ENCODE measurements around the gene GRB2. TPM values are rescaled to one million over a fixed set of nuclear protein-coding genes. Genes with fewer than 3 reads are reported as not detected.
A peak's percentile ranks its signal among the peaks of the same experiment; 100 is the strongest.

GRB2 gene
- total and polyA plus RNA-seq, 10 of the 15 experiments (the other 5 are each of a cell fraction or from before 2014, with no cell fraction given): 113 to 268 (median 158) TPM

GRCh38 chr17:75404223-75404730 lies 1.2 kb downstream of the GRB2 start (continued):
- TF ChIP-seq NFXL1 (IDR thresholded peaks at IDR 0.05; ENCODE audit: borderline replicate concordance) (no peak), TCF3 (IDR thresholded peaks at IDR 0.05; ENCODE audit: borderline replicate concordance, insufficient read depth, low read depth, low read length) (no peak), ZNF24 (IDR thresholded peaks at IDR 0.05) (0 out of 2 replicates have a peak, but pooled peaks have one; percentile 64)

- Histone ChIP-seq H3K4me2 (ENCODE audit: control insufficient read depth, insufficient read depth) (peak overlapping the region; percentile 81), H3K79me2 (ENCODE audit: control insufficient read depth, insufficient read depth, low read length) (peaks cover 75% of the 10 kb centered on the region), H4K20me1 (ENCODE audit: control insufficient read depth, insufficient read depth) (peaks cover 3% of the 10 kb centered on the region), H3K9ac (ENCODE audit: control insufficient read depth, insufficient read depth, low read length) (peak overlapping the region; percentile 97), H3K36me3 (ENCODE audit: control insufficient read depth in 2 of 2, insufficient read depth in 2 of 2, low read length in 1 of 2) (peaks cover 0 to 3% of the 10 kb centered on the region in 2 experiments; a peak in 2 of 4 replicates), H3K4me3 (peak overlapping the region; percentile 87), H3K4me1 (ENCODE audit: control insufficient read depth, insufficient read depth, low read length) (peaks cover 16% of the 10 kb centered on the region; the same call in 1 of the 2 replicates), H2AFZ (ENCODE audit: control insufficient read depth, low read depth, low read length) (no peak overlapping the region), H3K27ac (ENCODE audit: control insufficient read depth, insufficient read depth) (peak overlapping the region; percentile 91), H3K9me3 (replicated peaks; ENCODE audit: control insufficient read depth, insufficient read depth, low read length) (no peaks in the 10 kb centered on the region), H3K27me3 (replicated peaks in 1 of 2; ENCODE audit: control insufficient read depth in 2 of 2, insufficient read depth in 2 of 2, low read length in 1 of 2) (no peaks in the 10 kb centered on the region)
- DNase-seq (ENCODE audit: low read depth, low spot score): no peak
- in situ Hi-C loops (cut with MboI): no loop called here
- FAIRE-seq: no peak
- ChIA-PET SMC1A (ENCODE audit: uncharacterized antibody, unreplicated experiment) (interaction anchor here (0.6 to 1.5 kb wide), 11 partner anchors 9 to 114 kb away, joined by 3 to 8 read pairs (median 3); partner anchors contain the start of gene SLC25A19), CTCF (interaction anchor here (0.6 to 1.4 kb wide), 12 partner anchors 8 to 130 kb away, joined by 3 to 7 read pairs (median 4); partner anchors contain the start of gene SLC25A19), RAD21 (ENCODE audit: unreplicated experiment) (interaction anchor here (0.8 to 5.0 kb wide), 7 partner anchors 9 to 114 kb away, joined by 3 to 46 read pairs (median 5); partner anchors contain the start of gene SLC25A19), POLR2A (interaction anchor here (0.6 to 3.6 kb wide), 5 partner anchors 9 to 199 kb away, joined by 3 to 30 read pairs (median 5); no protein-coding TSS in a partner anchor)
- no peak for ATAC-seq
- intact Hi-C loops (cut with micrococcal nuclease; ENCODE audit: unreplicated experiment): loop anchor here (5.0 kb wide), 1 partner anchor 36 kb away; no protein-coding TSS in a partner anchor
- BruUV-seq (replicated peaks): no TSS peak
- WGBS (ENCODE audit: insufficient coverage, insufficient replicate concordance, low lambda C conversion rate, missing lambda C conversion rate): under 1% methylated on average over 5 of the region's 5 CpGs
- TF ChIP-seq HCFC1 (IDR thresholded peaks at IDR 0.05; ENCODE audit: low read length) (no peak), ZNF384 (IDR thresholded peaks at IDR 0.05; ENCODE audit: borderline replicate concordance, low read depth, low read length) (no peak), E2F8 (IDR thresholded peaks at IDR 0.05; ENCODE audit: low read depth, partially characterized antibody) (no peak), TCF3 (IDR thresholded peaks at IDR 0.05; ENCODE audit: borderline replicate concordance, insufficient read depth, low read depth, low read length) (no peak), HDAC2 (IDR thresholded peaks at IDR 0.05) (no peak), KAT2A (conservative IDR thresholded peaks at IDR 0.05; ENCODE audit: control insufficient read depth, low read depth, low read length) (no peak), SREBF1 (IDR thresholded peaks at IDR 0.05; ENCODE audit: low read length) (no peak)
- TF ChIP-seq, protein P1, sequence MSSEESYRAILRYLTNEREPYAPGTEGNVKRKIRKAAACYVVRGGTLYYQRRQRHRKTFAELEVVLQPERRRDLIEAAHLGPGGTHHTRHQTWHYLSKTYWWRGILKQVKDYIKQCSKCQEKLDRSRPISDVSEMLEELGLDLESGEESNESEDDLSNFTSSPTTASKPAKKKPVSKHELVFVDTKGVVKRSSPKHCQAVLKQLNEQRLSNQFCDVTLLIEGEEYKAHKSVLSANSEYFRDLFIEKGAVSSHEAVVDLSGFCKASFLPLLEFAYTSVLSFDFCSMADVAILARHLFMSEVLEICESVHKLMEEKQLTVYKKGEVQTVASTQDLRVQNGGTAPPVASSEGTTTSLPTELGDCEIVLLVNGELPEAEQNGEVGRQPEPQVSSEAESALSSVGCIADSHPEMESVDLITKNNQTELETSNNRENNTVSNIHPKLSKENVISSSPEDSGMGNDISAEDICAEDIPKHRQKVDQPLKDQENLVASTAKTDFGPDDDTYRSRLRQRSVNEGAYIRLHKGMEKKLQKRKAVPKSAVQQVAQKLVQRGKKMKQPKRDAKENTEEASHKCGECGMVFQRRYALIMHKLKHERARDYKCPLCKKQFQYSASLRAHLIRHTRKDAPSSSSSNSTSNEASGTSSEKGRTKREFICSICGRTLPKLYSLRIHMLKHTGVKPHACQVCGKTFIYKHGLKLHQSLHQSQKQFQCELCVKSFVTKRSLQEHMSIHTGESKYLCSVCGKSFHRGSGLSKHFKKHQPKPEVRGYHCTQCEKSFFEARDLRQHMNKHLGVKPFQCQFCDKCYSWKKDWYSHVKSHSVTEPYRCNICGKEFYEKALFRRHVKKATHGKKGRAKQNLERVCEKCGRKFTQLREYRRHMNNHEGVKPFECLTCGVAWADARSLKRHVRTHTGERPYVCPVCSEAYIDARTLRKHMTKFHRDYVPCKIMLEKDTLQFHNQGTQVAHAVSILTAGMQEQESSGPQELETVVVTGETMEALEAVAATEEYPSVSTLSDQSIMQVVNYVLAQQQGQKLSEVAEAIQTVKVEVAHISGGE (CRISPR knock-in tag; IDR thresholded peaks at IDR 0.05): no peak
- TF ChIP-seq, protein P2, sequence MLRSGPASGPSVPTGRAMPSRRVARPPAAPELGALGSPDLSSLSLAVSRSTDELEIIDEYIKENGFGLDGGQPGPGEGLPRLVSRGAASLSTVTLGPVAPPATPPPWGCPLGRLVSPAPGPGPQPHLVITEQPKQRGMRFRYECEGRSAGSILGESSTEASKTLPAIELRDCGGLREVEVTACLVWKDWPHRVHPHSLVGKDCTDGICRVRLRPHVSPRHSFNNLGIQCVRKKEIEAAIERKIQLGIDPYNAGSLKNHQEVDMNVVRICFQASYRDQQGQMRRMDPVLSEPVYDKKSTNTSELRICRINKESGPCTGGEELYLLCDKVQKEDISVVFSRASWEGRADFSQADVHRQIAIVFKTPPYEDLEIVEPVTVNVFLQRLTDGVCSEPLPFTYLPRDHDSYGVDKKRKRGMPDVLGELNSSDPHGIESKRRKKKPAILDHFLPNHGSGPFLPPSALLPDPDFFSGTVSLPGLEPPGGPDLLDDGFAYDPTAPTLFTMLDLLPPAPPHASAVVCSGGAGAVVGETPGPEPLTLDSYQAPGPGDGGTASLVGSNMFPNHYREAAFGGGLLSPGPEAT (IDR thresholded peaks at IDR 0.05; ENCODE audit: low read depth): no peak
- TF ChIP-seq, protein P3, sequence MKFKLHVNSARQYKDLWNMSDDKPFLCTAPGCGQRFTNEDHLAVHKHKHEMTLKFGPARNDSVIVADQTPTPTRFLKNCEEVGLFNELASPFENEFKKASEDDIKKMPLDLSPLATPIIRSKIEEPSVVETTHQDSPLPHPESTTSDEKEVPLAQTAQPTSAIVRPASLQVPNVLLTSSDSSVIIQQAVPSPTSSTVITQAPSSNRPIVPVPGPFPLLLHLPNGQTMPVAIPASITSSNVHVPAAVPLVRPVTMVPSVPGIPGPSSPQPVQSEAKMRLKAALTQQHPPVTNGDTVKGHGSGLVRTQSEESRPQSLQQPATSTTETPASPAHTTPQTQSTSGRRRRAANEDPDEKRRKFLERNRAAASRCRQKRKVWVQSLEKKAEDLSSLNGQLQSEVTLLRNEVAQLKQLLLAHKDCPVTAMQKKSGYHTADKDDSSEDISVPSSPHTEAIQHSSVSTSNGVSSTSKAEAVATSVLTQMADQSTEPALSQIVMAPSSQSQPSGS (IDR thresholded peaks at IDR 0.05; ENCODE audit: low read length): no peak
Observed at GRCh38 chr17:75403131-75403530, 2.3 kb downstream of the GRB2 start.

Measured in GM12878 (cell line).